Heart left ventricle (tissue), 13 donors: ENCODE data around the gene HOXC5.

ENCODE experiments used
- CTCF ChIP-seq, 12 donors: fragments of 200-600 bp; sonication (generic) in 4 of 12; IDR thresholded peaks; one replicate each; pipeline versions ENCODE4 v1.5.0 to v1.8.0; 2018 to 2022; ENCODE audit warnings: antibody characterized with exemption in 12 of 12, mild to moderate bottlenecking in 5 of 12
- POLR2A ChIP-seq, 2 donors: fragments of 450-650 bp; IDR thresholded peaks; one replicate each; pipeline ENCODE4 v1.6.1; 2017; ENCODE audit warnings: antibody characterized with exemption in 2 of 2, mild to moderate bottlenecking in 2 of 2, moderate library complexity in 2 of 2
- donor health status: ischemic (EF 13 %, LVEDD 7.1; RV severe dilation, severe dysfunction).
- donor health status: DM: no; HTN: yes; CAD: no.
- donor health status: DM: no; HTN: no; CAD: no.
- donor health status: ischemic (EF 25% LVEDD 6.9; RV normal size, moderate dysfunction).
- donor health status: ischemic (EF 25% LVEDD 5.7; RV mildly dilated, moderate dysfunction).
- donor health status: ischemic (EF 35%, LVEDD 5.7; RV mildly dilated, moderate dysfunction).
- donor health status: nonischemic (EF 11% LVEDD 7.7; RV severe dilation, severe dysfunction).
- donor health status: DM: yes; HTN: yes; CAD: no.
- donor health status: PGD.
- donor health status: ischemic (EF 29% LVEDD 5.4; RV normal size, mild dysfunction).
- donor health status: nonischemic (EF 23%, LVEDD 6.1; RV moderate dilation, normal function).

GRCh38 chr12:54040148-54040494 is 7.3 kb downstream of the HOXC5 start:
- TF ChIP-seq CTCF (IDR thresholded peaks at IDR 0.05): no peak
- TF ChIP-seq POLR2A (IDR thresholded peaks at IDR 0.05): no peak
